ENCODE measurements around the gene PEPD.

PEPD gene

DNA sequence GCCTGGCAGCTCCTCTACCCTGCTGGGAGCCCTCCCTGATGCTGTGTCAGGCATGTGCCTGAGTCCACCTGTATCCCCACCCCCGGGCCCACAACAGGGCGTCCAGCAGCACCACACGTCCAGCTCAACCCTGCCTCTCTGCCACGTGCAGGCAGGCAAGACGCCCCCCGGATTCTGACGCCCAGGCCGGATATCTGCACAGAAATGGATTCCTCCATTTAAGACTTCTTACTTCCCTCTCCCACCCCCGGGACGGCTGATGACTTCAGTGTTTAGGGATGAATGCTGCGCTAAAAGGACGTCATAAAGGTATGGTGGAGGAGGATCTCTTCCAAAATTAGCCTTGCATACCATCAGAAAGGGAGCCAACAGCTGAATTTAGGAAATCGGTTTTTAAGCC, 10.2 kb downstream of the PEPD start:
- no peak for DNase-seq (ENCODE audit: low spot score)

DNA sequence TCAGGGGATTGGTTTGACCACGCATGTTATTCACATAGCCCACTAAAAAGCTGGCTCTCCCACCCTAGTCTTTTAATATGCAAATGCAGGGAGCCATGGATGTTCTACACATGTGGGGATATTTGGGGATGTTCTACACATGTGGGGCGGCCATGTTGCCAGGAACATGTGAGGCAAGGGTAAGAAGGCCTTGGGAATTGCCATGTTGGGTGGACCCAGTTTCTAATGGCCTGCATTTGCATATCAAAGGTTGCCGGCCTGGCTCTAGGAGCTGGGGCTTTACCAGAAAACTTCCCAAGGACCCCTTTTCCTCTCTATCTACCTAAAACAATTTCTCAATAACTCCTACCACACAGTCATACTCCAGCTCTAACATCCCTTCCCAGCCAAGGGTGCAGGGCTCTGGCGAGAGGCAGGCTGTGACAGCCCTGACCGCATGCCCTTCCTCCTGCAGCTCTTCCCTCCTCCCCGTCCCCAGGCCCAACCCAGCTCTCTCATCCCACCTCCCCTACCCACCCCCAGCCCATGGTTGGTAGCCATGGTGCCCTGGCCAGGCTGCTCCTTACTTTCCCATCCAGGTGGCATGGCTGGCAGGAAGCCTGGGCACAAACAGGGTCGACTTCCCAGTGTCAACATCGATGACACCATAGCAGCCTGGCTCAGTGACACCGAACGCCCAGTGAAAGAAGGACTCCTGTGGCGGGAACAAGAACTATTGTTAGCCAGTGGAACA, 11.0 kb downstream of the PEPD start:
- DNase-seq (ENCODE audit: low spot score) = no peak

DNA sequence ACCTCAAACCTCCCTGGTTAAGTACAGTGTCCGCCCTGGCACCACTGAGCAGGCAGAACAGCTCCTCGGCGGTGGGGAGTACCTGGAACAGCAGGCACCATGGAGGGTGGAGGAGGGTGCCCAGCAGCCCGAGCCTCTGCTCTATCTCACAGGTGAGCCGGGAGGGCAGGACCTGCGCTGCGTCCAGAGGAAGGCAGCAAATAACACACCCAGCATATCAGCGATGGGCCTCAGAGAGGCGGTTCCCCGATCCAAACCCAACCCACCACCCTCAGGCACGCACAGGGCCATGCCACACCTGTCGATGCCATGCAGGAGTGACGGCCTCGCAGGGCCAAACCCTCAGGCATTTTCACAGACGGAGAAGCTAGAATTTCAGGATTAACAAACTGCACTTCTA, 11.8 kb downstream of the PEPD start:
- no peak for DNase-seq (ENCODE audit: low spot score)

DNA sequence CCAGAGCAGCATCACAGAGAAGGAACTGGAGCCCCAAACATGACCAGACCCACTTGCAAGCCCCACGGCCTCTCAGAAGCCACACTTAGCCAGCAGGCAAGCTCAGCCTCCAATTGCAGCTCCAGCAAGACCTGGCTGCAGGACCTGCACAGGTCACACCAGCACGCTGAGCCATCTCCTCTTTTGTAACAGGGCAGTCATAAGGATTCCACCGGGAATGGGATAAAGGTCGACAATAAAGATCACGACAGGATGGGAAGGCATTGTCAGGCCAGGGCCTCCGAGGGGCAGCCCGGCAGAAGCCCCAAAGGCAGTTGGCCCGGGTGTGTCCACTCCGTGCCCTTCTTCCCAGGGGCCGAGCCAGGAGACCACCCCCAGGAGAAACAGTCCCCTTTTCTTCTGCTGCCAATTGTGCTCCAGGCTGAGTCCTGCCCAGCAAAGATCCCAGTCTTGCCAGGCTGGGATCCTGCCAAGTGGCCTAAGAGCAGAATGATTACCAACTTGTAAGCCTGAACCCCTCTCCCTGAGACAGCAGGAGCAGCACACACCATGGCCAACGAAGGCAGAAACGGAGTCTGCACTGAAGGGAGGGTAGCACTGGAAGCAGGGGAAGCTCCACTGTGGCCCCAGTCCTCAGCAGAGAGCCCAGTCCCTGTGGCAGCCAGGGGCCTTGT, 12.5 kb downstream of the PEPD start:
- peak; percentile 48 for DNase-seq (ENCODE audit: low spot score)

DNA sequence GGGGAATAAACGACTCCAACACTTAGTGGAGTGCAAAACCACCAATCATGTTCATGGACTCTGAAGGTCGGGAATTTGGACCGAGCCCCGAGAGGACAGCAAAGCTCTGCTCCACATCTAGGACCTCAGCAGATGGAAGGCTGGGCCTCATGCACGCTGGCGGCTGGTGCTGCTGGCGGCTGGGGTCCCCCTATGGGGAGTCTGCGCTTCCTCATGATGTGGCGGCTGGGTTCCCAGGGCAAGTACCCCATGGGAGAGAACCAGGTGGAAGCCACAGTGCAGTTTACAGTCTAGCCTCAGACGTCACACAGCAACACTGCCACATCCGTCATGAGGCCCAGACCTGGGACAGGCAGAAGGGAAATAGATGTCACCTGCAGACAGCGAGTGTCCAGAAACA, 13.2 kb downstream of the PEPD start:
- no peak for DNase-seq (ENCODE audit: low spot score)

DNA sequence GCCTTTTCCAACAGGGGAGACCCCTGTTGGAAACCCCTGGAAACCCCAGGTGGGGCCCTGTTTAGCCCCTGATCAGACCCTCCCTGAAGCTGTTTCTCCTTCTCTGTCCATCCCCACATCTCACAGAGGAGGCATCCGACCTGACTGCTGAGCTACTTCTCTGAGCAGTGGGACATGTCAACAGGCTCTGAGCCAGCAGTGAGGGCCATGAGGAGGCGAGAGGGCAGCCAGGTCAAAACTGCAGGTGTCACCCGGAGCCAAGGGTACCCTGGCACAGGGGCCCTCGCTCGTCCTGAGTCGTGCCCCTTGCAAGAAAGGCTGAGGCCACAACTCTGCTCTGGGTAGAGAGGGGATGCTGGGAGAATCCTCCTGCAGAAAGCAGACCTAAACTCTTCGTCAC, 13.6 kb downstream of the PEPD start:
- no peak for DNase-seq (ENCODE audit: low spot score)

DNA sequence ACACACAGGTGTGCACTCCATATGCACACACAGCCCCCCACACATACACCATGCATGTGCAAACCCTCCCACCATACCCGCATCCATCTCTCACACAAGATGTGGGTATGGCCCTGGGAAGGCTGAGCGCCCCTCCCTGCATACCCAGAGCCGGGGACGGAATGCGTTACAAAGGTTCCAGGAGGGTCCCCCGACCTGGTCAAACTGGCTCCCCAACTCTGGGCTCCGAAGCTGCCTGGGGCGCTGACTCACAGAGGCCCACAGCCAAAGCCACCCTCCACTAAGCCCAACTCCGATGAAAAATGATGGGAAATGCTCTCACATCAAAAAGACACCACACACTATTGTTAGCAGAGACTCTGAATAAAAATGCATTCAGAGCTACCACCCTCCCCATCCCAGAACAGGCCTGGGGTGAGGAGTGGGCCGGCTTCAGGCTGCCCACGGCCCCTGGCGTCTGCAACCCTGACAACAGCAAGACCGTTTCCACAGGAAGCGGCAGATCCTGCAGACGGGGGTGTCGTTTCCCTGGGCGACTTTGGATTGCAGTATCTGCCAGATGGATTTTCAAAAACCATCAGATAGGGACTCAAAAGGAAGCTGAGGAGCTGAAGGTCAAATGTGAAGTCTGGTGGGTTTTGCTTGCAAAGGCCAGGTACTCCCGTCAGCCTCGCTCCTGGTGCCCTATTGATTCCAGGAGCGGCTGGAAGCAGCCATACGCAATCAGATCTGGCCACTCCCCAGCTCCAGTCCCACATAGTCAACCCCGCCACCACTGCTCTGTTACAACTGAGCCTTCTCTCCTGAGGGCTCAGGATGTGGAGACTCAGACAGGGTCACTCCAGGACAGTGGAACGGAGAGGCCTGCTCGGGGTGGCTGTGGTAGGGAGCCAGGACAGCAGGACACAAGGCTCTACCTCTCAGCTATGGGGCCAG, 14.3 kb downstream of the PEPD start:
- no peak for DNase-seq (ENCODE audit: low spot score)

DNA sequence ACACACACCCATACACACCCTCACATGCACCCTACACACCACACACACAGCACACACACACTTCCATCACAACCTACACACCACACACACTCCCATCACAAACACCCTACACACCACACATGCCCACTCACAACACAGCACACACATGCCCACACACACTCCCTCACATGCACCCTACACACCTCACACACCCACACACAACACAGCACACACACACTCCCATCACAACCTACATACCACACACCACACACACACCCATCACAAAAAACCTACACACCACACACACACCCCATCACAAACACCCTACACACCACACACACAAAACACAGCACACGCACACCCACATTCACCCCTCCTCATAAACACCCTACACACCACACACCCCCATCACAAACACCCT, 15.1 kb downstream of the PEPD start:
- DNase-seq (ENCODE audit: low spot score) = no peak

DNA sequence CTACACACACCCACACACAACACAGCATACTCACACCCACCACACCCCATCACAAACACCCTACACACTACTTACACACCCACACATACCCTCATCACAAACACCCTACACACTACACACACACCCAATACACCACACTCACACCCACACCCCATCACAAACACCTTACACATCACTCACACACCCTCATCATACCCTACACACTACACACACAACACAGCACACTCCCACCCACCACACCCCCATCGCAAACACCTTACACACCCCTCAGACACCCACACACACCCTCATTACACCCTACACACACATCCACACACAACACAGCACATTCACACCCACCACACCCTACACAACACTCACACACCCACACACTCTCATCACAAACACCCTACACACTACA, 15.8 kb downstream of the PEPD start:
- DNase-seq (ENCODE audit: low spot score) = no peak

DNA sequence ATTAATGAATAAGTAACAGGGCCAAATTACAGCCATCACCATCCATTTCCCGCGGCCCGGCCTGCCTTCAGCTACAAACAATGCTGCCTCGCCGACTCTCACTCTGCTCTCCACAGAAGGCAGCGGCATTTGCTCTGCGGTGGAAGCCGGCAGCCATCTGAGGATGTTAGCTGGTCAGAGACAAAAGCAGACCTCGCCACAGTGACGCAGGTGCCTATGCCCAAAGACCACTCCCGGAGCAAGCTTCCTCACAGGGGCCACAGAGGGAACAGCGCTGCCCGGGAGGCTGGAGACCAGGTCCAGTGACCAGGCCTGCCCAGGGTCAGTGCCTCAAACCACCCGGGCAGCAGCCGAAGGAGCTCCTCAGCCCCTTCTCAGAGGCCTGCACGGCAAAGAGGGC, 16.4 kb downstream of the PEPD start:
- no peak for DNase-seq (ENCODE audit: low spot score)

DNA sequence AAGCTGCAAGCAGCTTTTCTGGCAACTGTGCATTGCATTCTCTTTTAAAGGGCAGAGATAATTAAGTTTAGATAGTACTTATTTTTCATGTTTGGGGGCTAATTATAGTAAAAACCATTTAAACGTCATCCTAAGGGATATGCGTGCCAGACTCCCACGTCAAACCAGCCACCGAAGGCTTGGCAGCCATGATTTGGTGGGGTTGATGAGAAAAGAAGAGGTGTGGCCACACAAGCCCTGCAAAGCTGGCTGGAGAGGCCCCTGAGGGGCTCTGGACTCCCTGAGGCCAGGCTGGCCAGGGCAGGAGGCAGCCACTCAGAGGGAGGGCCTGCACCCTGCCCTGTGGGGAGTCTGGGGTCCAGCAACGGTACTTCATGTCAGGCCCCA, 17.5 kb downstream of the PEPD start:
- DNase-seq (ENCODE audit: low spot score) = no peak

DNA sequence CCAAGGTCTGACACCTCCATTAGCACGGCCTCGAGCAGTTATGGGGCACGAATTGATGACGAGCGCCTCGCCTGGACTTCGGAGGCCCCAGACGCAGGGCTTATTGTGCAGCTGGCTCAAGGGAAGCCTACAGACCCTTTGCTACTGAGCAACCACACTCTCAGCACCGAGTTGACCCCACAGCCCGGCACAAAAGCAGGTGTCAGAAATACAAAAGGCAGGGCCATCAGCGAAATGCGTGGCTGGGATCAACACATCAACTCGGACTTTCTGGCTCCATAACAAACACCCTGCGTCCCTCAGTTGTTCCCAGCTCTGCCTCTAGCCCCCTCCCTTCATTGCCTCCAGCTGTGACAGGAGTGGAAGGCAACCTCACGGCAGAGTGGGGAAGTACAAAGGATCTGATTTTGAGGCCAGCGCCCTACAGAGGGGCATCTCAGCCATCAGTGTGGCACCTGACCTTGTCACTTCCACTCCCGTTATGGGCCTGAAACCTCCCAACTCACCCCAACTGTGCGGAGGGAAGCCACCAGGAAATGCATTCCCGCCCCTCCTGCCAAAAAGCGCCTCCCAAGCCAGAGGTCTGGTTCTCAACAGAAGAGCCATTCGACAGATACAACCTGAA, 18.0 kb downstream of the PEPD start:
- DNase-seq (ENCODE audit: low spot score) = no peak

DNA sequence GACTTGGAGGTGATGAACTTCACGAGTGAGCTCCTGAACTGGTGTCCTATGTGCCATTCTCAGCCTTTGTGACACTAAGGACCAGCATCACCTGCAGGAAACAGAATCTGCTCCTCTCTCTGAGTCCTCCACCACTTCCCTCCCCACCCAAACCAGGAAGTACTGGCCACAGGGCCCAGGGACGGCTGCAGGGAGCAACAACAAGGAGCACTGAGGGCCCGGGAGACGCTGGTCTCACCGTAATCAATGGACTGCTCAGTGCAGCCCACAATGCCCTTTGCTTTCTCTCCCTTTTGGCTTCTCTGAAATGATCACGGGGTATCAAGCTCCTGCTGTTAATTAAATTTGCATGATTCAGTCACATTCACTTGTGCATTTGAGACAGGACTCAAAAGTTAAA, 18.6 kb downstream of the PEPD start:
- DNase-seq (ENCODE audit: low spot score) = no peak

DNA sequence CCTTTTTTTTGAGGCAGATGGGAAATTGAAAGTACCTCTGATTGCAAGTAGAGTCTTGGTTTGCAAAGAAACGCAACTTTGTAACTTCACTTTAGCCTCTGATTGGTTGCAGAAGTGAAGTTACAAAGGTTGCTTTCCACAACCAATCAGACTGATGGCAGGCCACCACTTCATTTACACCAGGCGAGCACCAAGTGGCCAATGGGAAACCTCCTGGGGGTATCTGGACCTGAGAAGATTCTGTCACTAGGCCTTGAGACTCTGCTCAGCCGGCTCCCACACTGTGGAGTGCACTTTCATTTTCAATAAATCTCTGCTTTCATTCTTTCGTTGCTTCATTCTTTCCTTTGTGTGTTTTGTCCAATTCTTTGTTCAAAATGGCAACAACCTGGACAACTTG, 19.1 kb downstream of the PEPD start:
- DNase-seq (ENCODE audit: low spot score) = no peak

DNA sequence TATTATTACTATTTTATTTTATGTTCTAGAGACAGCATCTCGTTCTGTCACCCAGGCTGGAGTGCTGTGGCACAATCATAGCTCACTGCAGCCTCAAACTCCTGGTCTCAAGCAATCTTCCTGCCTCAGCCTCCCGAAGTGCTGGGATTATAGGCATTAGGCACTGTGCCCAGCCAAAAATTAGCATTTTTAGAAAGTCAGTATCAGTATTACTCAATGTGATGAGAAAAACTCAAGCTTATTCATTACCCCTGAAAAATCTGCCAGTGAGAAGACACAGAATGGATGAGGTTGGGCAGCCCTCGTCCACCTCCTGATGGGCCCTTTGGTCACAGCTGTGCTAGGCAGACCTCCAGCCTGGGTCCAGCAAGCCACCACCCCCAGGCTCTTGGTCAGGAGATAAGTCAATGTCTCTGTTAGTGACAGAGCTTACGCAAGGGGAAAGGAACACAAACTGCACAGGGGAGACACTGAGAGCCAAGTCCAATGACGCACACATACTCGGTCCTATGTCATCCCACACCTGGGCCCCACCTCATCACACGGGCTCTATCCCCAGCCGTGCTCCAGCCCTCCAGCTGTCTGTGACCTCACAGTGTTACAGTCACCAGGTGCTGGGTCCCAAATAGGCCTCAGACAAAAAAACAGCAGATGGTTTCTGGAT, 19.8 kb downstream of the PEPD start:
- DNase-seq (ENCODE audit: low spot score) = no peak

DNA sequence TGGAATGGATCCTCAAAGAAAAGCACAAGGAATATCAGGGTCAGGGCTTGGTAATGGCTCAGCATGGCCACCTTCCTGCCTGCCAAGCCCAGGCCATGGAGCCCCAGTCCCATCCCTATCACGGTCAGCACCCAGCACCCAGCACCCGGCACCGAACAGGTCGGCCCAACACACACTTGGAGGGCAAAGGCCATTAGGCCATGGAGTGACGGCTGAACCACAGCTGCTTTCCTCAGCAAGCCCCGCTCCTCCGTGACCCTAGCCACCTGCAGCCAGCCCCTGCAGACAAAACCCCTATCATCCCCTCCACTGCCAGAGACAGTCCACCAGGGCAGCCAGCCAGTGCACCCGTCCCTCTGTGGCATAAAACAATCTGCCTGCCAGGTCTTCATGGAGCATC, 20.6 kb downstream of the PEPD start:
- no peak for DNase-seq (ENCODE audit: low spot score)

DNA sequence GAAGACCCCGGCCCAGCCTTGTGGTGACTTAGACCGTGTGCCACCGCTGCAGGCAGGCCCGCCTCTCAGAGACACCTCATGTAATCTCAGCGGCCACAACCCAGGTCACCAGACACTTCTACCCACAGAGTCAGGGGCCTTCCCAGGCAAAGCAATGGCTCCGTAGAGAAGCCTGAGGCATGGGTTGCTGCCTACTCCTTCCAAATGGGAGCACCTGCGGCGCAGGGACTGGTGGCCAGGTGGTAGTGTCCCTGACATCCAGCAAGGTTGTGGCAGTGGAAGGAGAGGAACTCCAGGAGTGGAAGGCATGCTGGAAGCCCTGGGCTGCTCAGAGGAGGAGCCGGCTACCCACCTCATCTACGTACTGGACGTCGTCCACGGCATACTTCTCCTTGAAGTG, 21.0 kb downstream of the PEPD start:
- DNase-seq (ENCODE audit: low spot score) = no peak

DNA sequence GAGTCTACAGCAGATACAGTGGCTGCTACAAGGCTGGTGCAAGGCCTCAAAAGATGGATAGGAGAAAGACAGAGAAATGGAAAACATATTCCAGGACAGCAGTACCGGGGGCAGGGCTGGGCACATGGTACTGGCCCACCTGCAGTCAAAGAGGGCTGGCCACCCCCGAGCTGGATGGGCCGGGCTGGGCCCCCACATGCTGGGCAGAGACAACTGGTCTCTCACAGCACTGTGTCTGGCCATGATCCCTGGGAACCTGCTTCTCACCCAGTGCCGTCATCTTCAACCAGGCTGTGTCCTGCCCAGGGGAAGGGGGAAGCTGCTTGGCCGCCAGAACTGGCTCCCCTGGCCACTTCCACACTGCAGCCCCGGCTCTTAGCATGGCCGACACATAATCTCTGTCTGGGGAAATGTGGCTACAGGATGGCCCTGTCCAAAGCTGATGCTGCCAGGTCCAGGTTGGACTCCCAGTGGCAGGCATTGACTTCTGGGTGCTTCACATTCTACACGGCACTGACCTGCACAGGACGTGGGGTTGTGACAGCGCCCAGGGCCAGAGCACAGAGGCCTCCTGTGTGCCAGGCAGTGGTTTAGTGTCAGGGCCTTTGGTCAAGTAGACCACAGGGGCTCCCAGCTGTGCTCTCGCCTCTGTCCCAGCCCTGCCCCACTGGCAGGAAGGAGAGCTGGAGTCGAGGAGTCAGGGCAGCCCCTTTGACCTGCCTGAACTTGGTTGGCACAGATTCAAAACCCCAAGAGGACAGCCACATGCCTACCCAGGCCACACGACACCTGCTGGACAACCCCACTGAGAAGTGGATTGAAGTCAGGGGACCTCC, 21.7 kb downstream of the PEPD start:
- no peak for DNase-seq (ENCODE audit: low spot score)

DNA sequence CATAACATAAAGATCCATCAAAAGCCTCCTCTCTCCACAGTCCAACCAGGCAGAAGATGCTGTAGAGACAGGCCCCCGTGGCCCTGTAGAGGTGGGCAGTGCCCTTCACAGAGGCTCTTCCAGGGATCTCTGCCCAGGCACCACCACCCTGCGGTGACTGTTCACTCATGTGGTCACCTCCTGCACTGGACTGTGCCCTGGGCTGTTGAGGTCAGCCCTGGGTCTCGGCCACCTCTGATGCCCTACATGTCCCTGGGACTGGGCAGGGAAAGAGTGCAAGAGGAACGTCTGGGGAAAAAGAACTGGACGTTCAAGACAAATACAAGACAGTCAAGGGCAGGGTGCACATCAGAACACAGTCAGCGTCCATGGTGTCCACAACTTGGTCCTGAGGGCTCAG, 22.3 kb downstream of the PEPD start:
- DNase-seq (ENCODE audit: low spot score) = no peak

DNA sequence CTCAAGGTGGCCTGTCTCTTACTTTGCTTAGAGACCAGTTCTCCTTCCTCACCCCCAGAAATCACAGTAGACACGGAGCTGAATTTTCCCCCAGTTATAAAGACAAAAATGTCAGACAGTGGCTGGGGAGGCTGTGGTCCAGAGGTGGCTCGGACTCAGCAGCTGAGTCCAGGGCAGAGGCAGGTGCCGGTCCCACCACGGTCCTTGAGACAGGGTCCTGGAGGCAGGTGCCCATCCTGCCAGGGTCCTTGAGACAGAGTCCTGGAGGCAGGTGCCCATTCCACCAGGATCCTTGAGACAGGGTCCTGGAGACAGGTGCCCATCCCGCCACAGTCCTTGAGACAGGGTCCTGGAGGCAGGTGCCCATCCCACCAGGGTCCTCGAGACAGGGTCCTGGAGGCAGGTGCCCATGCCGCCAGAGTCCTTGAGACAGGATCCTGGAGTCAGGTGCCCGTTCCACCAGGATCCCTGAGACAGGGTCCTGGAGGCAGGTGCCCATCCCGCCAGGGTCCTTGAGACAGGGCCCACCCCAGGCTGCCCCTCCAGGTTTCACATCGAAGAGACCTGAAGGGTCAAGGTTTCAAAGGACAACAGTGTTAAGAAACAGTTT, 23.1 kb downstream of the PEPD start:
- DNase-seq (ENCODE audit: low spot score) = no peak

DNA sequence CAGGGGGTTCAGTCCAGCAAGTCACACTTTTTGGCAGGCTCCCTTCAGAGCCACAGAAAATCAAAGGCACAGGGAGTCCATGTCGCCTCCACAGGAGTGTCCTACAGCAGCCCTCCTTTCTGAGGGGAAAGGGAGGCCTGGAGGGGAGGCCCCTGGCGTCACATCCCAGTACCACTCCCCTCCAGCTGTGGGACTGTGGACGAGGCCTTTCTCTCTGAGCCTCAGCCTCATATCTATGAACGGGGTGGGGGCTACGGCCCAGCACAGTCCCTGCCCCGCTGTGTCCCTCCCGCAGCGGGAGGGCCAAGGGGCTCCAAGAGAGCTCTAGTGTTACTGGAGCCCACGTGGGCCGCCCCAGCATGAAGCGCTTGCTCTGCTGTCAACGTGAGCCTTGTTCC, 23.8 kb downstream of the PEPD start:
- no peak for DNase-seq (ENCODE audit: low spot score)
